Natural killer cell (primary cell): ENCODE measurements around the gene PPP4C. TPM values are rescaled to one million over a fixed set of nuclear protein-coding genes. Genes with fewer than 3 reads are reported as not detected.

Experiments used
- ATAC-seq, 3 donors: fragments of 150-1000 bp in 2 of 3; fragments of 200-7000 bp in 1 of 3; cut with Tn5 transposase; 1 replicate in 1 of 3; 2 replicates in 2 of 3; pipeline ENCODE4 v1.10.0; 2021; ENCODE audit warnings: mild to moderate bottlenecking in 2 of 3, moderate library complexity in 2 of 3
- DNase-seq, 2 donors: peaks; one replicate each; pipeline versions ENCODE4 v3.0.0 to v3.0.0-alpha.2; 2013 to 2021; ENCODE audit warnings: mixed read lengths in 1 of 2
- H3K27ac ChIP-seq: one replicate; pipeline ENCODE4 v1.5.1; 2013; ENCODE audit warnings: mild to moderate bottlenecking, low read length
- H3K27me3 ChIP-seq: one replicate; pipeline ENCODE4 v1.6.1; 2013; ENCODE audit warnings: low read length; ENCODE audit not compliant: control insufficient read depth, insufficient read depth
- H3K36me3 ChIP-seq: one replicate; pipeline ENCODE4 v1.6.1; 2013; ENCODE audit warnings: low read length; ENCODE audit not compliant: control insufficient read depth, insufficient read depth
- H3K4me1 ChIP-seq: one replicate; pipeline ENCODE4 v1.6.1; 2013; ENCODE audit warnings: low read length; ENCODE audit not compliant: control insufficient read depth, insufficient read depth
- H3K4me3 ChIP-seq: one replicate; pipeline ENCODE4 v1.5.1; 2013; ENCODE audit warnings: low read length
- H3K9me3 ChIP-seq: one replicate; pipeline ENCODE4 v1.6.1; 2013; ENCODE audit warnings: low read length; ENCODE audit not compliant: control insufficient read depth, insufficient read depth
- H3K27ac Mint-ChIP-seq, 2 donors: one replicate each; pipeline ENCODE4 v1.8.0; 2022; ENCODE audit warnings: mild to moderate bottlenecking in 2 of 2, mixed read lengths in 2 of 2, moderate library complexity in 1 of 2
- H3K27me3 Mint-ChIP-seq, 2 donors: one replicate each; pipeline ENCODE4 v1.8.0; 2022; ENCODE audit warnings: low read depth in 2 of 2, mixed read lengths in 2 of 2
- H3K36me3 Mint-ChIP-seq: one replicate; pipeline ENCODE4 v1.8.0; 2022; ENCODE audit warnings: mixed read lengths
- H3K4me1 Mint-ChIP-seq, 2 donors: one replicate each; pipeline ENCODE4 v1.8.0; 2022; ENCODE audit warnings: mixed read lengths in 2 of 2
- H3K4me3 Mint-ChIP-seq: one replicate; pipeline ENCODE4 v1.8.0; 2022; ENCODE audit warnings: mild to moderate bottlenecking, moderate library complexity, mixed read lengths
- H3K9me3 Mint-ChIP-seq, 2 donors: one replicate each; pipeline ENCODE4 v1.8.0; 2022; ENCODE audit warnings: mixed read lengths in 2 of 2
- WGBS: methylation state at CpG from one replicate; pipeline ENCODE4 v1.1.7; 2013; ENCODE audit warnings: missing lambda C conversion rate; ENCODE audit not compliant: insufficient coverage; 5-methylcytosine and 5-hydroxymethylcytosine counted together
- intact Hi-C: fragments of 100-400 bp; cut with micrococcal nuclease; formaldehyde crosslinking; loops from one replicate; pipeline ENCODE4 v1.14.2; 2022
- total RNA-seq, 4 donors: library from RNA; stranded (reverse); fragments of 120-200 nt in 1 of 4; gene quantifications; one replicate each; pipeline versions ENCODE4 v1.2.3 to v1.2.4, GENCODE V29; 2013 to 2022
- TF ChIP-seq, protein P1 (sequence below): fragments of 200-600 bp; IDR thresholded peaks from one replicate; pipeline ENCODE4 v1.8.0; 2022; ENCODE audit warnings: antibody characterized with exemption

The PPP4C gene
- total RNA-seq, 3 donors from 2014 or later (not counting 1 experiment from before 2014, with no cell fraction given), result 119 to 132 (median 130) TPM

DNA sequence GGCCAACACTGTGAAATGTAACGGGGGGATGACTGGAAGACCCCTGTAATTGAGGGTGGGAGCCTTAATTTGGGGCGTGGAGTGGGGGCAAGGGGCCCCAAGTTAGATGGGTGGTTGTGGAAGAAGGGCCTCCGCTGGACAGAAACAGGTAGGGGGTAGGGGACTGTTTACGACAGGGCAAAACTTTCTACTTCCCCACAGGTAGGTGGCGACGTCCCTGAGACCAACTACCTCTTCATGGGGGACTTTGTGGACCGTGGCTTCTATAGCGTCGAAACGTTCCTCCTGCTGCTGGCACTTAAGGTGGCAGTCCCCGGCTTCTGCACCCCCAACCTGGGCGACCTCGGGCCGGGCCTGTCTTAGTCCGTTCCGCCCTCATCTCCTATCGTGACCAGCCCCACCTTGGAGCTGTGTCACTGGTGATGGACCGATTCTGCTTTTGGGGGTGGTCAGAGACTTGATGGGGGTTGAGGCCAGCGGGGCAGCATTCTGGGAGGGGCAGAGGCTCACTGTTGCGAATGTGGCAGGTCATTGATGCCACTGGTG, 6.8 kb downstream of the PPP4C start:
- peaks cover 12% of the 10 kb centered on the region for H3K4me1 ChIP-seq
- ATAC-seq (no peak), DNase-seq (no peak)
- no peak overlapping the region for H3K4me3 ChIP-seq
- Mint-ChIP-seq H3K27me3 (no peaks in the 10 kb centered on the region), H3K4me1 (peaks cover 7 to 28% of the 10 kb centered on the region in 2 donors), H3K4me3 (no peak overlapping the region), H3K27ac (peak overlapping the region in 1 of 2 donors; percentile 65), H3K9me3 (no peaks in the 10 kb centered on the region), H3K36me3 (no peaks in the 10 kb centered on the region)
- TF ChIP-seq, protein P1, sequence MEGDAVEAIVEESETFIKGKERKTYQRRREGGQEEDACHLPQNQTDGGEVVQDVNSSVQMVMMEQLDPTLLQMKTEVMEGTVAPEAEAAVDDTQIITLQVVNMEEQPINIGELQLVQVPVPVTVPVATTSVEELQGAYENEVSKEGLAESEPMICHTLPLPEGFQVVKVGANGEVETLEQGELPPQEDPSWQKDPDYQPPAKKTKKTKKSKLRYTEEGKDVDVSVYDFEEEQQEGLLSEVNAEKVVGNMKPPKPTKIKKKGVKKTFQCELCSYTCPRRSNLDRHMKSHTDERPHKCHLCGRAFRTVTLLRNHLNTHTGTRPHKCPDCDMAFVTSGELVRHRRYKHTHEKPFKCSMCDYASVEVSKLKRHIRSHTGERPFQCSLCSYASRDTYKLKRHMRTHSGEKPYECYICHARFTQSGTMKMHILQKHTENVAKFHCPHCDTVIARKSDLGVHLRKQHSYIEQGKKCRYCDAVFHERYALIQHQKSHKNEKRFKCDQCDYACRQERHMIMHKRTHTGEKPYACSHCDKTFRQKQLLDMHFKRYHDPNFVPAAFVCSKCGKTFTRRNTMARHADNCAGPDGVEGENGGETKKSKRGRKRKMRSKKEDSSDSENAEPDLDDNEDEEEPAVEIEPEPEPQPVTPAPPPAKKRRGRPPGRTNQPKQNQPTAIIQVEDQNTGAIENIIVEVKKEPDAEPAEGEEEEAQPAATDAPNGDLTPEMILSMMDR, result no peak
- H3K27ac ChIP-seq, result no peak overlapping the region
- intact Hi-C loops, result no loop called here
- no peaks in the 10 kb centered on the region for H3K9me3 ChIP-seq
- WGBS, result 94% methylated on average over 20 of the region's 20 CpGs
- H3K36me3 ChIP-seq, result peaks cover 62% of the 10 kb centered on the region
- H3K27me3 ChIP-seq, result no peaks in the 10 kb centered on the region

DNA sequence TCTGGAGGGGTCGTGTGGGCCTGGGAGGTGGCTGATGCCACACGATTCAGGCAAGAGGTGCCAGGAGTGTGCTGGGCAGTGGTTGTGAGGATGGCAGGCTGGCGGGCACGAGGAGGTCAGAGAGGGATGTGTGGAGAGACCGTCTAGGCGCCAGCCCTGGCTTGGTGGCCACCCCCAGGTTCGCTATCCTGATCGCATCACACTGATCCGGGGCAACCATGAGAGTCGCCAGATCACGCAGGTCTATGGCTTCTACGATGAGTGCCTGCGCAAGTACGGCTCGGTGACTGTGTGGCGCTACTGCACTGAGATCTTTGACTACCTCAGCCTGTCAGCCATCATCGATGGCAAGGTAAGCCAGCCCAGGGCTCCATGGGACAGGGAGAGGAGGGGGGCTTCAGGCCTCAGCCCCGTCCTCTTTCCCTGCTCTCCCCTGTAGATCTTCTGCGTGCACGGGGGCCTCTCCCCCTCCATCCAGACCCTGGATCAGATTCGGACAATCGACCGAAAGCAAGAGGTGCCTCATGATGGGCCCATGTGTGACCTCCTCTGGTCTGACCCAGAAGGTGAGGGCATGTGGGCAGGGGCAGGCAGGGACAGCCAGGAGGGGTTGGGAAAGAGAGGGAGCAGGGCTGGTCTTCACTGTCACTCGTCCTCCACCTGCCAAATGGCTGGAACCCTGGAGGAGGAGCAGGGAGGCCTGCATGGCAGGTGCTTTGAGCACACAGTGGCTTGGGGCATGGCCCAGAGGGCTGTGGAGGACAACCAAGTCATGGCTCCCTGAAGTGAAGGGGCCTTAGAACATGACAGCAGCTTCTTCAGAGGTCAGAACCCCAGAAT, 7.6 kb downstream of the PPP4C start:
- peaks cover 0 to 20% of the 10 kb centered on the region in 2 donors for H3K4me1 Mint-ChIP-seq
- no peak overlapping the region for H3K27ac ChIP-seq

DNA sequence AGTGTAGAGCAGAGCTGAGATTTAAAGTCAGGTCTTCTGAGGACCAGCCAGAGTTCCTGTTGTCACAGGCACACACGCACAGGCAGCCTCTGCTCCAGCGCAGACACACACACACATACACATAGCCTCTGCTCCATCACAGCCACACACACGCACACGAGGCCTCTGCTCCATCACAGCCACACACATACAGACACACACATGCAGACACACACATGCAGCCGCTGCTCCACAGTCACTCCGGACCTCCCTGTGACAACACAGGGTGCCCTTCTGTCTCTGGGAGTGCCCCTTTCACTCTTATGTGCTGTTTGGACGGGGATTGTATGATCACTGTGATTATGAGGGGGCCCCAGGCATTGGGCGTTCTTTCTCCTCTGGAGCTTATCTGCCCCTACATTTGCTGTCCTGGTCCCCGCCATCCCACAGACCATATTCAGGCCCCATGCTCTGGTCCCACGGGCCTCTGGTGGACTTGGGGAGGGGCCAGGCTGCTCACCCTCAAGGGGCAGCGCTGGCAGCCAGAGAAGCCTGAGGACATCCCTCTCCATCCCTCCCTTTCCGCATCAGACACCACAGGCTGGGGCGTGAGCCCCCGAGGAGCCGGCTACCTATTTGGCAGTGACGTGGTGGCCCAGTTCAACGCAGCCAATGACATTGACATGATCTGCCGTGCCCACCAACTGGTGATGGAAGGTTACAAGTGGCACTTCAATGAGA, 8.5 kb downstream of the PPP4C start:
- Histone ChIP-seq H3K36me3 (peaks cover 55% of the 10 kb centered on the region), H3K27ac (no peak overlapping the region), H3K9me3 (no peaks in the 10 kb centered on the region), H3K27me3 (no peaks in the 10 kb centered on the region), H3K4me1 (no peaks in the 10 kb centered on the region), H3K4me3 (no peak overlapping the region)
- no peak for DNase-seq
- intact Hi-C loops, result no loop called here
- Mint-ChIP-seq H3K36me3 (no peaks in the 10 kb centered on the region), H3K4me1 (peaks cover 0 to 19% of the 10 kb centered on the region in 2 donors), H3K27me3 (no peaks in the 10 kb centered on the region), H3K27ac (peak overlapping the region in 1 of 2 donors; percentile 49), H3K4me3 (no peak overlapping the region), H3K9me3 (no peaks in the 10 kb centered on the region)
- 97% methylated on average over 18 of the region's 18 CpGs for WGBS
- TF ChIP-seq, protein P1, result no peak
- ATAC-seq, result no peak

More for the DNA sequence above, 7.6 kb downstream of the PPP4C start:
- intact Hi-C loops, result no loop called here
- Histone ChIP-seq H3K9me3 (no peaks in the 10 kb centered on the region), H3K36me3 (peaks cover 56% of the 10 kb centered on the region), H3K4me1 (peaks cover 4% of the 10 kb centered on the region), H3K4me3 (no peak overlapping the region), H3K27me3 (no peaks in the 10 kb centered on the region)
- Mint-ChIP-seq H3K36me3 (no peaks in the 10 kb centered on the region), H3K27me3 (no peaks in the 10 kb centered on the region), H3K27ac (peak overlapping the region in 1 of 2 donors; percentile 65), H3K4me3 (no peak overlapping the region), H3K9me3 (no peaks in the 10 kb centered on the region)
- WGBS, result 96% methylated on average over 22 of the region's 24 CpGs
- TF ChIP-seq, protein P1, result no peak
- DNase-seq (no peak), ATAC-seq (peak in 1 of 3 donors; percentile 11)
